ENCODE data around the gene MEF2B.
A peak's percentile ranks its signal among the peaks of the same experiment; 100 is the strongest.
"Not testable (repeated sequence)": the region's sequence is repeated elsewhere in the genome, so short reads cannot be mapped to it uniquely, and the experiment has no call there.

MEF2B gene

GRCh38 chr19:19192910-19193423 lies 22.9 kb upstream of the MEF2B start:
- no peak for DNase-seq

- peak; percentile 99 for DNase-seq
Measured at GRCh38 chr19:19192078-19192882, 22.2 kb upstream of the MEF2B start, which contains the start of the genes BORCS8 and RFXANK. Gene BORCS8 (minus strand): TSS chr19:19192152. CDS start chr19:19192117, 35 bp downstream. Gene RFXANK (plus strand): TSS chr19:19192258. CDS start chr19:19193947, 1,689 bp downstream.

DNA sequence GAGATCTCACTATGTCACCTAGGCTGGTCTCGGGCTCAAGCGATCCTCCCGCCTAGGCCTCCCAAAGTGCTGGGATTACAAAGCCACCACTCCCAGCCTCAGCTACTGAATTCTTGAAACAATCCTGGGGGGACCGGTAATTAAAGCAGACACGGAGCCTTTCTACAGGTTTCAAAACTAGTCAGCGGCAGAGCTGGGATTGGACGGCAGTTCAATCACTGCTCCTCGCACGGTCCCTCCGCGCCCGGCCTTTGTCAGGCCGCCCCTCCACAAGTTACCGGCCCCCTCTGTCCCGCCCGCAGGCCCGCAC lies 21.7 kb upstream of the MEF2B start:
- DNase-seq, result no peak

GRCh38 chr19:19186742-19187141 lies 16.7 kb upstream of the MEF2B start:
- DNase-seq, result no peak

DNA sequence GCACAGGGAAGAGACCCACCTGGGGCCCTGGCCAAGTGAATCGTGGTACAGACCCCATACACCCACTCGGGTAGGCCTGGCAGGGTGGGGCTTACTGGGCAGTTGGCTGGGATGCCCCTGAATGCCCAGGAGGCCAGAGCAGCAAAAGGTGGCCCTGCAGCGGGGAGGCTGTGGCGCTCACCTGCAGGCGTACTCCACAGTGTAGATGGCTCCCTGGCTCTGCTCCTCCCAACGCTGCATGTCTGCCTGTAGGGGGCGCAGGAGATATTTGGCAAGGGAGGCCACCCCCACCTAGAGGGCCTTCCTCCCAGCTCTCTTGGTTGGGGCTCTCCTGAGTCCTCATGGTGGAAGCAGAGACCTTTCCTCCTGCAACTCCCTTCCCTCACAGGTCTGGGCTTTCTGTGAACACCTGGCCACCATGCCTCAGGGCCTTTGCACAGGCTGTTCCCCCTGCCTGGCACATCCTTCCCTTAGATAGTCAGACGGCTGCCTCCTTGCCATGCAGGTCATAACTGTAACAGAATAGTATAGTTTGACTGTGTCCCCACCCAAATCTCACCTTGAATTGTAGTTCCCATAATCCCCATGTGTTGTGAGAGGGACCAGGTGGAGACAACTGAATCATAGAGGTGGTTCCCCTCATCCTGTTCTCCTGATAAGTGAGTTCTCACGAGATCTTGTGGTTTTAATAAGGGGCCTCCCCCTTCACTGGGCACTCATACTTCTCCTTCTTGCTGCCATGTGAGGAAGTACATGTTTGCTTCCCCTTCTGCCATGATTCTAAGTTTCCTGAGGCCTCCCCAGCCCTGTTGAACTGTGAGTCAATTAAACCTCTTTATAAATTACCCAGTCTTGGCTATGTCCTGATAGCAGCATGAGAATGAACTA lies 16.0 kb upstream of the MEF2B start:
- peak; percentile 47 to 72 for DNase-seq

- DNase-seq, result no peak
Measured at GRCh38 chr19:19181488-19181998, 11.5 kb upstream of the MEF2B start.

GRCh38 chr19:19179548-19180441 lies 9.7 kb upstream of the MEF2B start:
- DNase-seq, result no peak

- no peak for DNase-seq
Measured at GRCh38 chr19:19176950-19177349, 6.9 kb upstream of the MEF2B start.

DNA sequence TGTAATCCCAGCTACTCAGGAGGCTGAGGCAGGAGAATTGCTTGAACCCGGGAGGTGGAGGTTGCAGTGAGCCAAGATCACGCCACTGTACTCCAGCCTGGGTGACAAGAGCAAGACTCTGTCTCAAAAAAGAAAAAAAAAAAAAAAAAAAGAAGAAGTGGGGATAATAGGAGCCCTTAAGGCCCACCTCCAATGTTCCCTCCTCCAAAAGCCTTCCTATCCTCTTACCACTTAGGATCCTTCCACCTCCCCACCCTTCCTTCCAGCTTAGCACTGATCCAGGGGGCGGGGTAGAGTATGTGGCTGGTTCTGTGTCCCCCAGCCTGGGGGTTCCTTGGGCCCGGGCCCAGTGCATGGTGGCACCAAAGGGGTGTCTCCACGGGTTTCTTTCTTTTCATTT lies 3.2 kb upstream of the MEF2B start:
- DNase-seq, result not testable (repeated sequence)

- DNase-seq, result peak; percentile 40 to 54
Measured at GRCh38 chr19:19171821-19172532, 1.9 kb upstream of the MEF2B start.

- DNase-seq, result no peak
Measured at GRCh38 chr19:19170873-19171672, 1.0 kb upstream of the MEF2B start.

DNA sequence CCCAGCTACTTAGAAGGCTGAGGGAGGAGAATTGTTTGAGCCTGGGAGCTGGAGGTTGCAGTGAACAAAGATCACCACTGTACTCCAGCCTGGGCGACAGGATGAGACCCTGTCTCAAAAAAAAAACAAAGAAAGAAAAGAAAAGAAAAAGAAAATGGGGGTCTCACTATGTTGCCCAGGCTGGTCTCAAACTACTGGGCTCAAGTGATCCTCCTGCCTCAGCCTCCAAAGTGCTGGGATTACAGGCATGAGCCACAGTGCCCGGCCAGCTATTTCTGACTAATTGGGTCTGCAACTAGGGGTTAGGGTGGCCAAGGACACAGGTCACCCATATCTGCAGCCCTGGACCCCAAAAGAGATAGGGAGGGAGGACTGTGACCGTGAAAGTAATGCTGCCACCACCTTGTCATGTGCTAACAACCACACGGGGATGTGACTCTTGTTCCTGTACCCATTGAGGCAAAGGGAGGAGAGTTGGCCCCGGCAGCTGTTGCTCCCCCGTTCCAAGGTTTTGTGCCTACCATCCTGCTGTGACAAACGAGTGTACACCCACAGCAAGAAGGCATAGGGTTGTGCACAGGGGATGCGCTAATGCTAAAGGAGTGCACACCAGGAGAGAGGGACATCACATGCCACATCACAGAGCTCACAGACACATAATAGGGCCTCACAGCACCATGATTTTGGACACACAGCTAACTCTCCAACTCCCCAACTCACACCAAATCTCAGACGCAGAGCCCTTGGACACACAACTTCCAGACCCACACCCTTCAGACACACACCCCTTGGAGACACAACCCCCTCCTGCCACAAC lies 619 bp downstream of the MEF2B start:
- no peak for DNase-seq

- DNase-seq, result no peak
Measured at GRCh38 chr19:19167612-19168011, 2.5 kb downstream of the MEF2B start.

DNA sequence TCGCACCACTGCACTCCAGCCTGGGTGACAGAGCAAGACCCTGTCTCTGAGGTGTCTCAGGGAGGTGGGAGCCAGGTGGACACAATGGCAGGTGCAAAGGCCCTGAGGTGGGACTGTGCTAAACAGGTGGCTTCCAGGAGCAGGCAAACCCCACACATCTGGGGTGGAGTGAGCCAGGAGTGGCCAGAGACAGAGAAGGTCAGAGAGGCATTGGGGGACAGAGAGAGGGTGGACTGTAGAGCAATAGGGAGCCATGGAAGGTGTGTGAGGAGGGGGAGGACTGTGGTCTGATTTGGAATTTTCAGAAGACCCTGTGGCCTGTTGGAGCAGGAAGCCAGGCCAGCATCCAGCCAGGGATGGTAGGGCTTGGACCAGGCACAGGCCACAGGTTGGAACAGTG lies 4.7 kb downstream of the MEF2B start:
- no peak for DNase-seq

DNA sequence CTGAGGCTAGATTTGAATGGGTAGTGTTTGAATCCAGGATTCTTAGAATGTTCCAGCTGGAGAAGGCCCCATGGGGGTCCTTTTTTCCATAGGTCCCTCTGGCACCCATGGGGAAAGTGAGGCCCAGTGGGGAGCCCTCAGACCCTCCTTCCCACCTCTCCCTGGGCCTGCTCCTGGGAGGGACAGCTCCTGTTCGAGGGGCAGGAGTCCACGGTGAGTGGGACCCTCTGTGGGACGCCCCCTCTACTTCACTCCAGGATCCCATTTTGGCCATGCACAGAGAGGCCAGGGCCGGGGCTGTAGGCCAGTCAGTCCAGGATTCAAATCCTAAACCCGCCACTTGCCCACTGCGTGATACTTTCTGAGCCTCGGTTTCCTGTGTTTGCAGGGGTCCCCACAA lies 7.6 kb downstream of the MEF2B start:
- no peak for DNase-seq

DNA sequence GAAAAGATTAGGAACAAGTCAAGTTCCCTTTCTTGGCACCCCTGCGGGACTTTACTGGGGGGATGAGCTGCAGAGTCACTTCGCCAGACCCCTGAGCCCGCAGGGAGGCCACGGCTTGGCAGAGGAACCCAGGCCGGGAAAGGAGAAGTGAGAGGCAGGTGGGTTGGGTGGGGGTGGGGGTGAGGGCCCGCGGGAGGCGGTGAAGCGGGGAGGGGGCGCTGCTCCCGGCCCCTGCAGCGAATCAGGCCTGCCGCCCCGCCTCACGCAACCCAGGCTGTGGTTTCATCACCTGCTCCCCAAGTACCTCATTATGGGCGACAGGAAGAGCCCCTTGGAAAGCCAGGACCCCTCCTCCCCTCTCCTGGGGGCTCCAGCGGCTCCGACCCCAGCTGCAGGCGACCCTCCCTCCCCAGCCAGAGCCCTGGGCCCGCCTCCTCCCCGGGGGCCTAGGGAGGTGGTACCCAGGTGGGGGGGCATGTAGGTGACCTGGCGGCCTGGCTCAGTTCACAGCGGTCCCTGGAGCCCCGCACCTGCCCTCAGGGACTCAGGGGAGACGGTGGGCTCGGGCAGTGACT lies 9.5 kb downstream of the MEF2B start:
- no peak for DNase-seq

GRCh38 chr19:19159534-19159933 lies 10.5 kb downstream of the MEF2B start:
- DNase-seq, result no peak

DNA sequence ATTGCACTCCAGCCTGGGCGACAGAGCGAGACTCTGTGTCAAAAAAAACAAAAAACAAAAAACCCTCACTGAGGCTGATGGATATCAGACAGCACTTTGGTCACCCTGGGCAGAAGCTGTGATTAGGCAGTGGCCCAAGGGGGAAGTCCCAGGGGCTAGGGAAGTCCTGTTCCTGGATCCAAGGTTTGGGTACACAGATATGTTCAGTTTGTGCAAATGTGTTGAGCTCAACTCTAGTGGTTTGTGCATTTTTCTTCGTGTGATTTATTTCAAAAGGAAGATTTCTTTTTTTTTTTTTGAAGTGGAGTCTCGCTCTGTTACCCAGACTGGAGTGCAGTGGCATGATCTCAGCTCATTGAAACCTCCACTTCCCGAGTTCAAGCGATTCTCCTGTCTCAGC lies 12.3 kb downstream of the MEF2B start:
- no peak for DNase-seq

GRCh38 chr19:19155495-19156219 lies 14.4 kb downstream of the MEF2B start:
- DNase-seq, result no peak
